Measurements from ENCODE around the gene CCDC102A. TPM values are rescaled to one million over a fixed set of nuclear protein-coding genes. Genes with fewer than 3 reads are reported as not detected.
A peak's percentile ranks its signal among the peaks of the same experiment; 100 is the strongest.

CCDC102A gene
- total and polyA plus RNA-seq, 9 of the 15 experiments (the other 6 are each of a cell fraction or from before 2014, with no cell fraction given) = 0.03 to 4.9 (median 1.4) TPM

DNA sequence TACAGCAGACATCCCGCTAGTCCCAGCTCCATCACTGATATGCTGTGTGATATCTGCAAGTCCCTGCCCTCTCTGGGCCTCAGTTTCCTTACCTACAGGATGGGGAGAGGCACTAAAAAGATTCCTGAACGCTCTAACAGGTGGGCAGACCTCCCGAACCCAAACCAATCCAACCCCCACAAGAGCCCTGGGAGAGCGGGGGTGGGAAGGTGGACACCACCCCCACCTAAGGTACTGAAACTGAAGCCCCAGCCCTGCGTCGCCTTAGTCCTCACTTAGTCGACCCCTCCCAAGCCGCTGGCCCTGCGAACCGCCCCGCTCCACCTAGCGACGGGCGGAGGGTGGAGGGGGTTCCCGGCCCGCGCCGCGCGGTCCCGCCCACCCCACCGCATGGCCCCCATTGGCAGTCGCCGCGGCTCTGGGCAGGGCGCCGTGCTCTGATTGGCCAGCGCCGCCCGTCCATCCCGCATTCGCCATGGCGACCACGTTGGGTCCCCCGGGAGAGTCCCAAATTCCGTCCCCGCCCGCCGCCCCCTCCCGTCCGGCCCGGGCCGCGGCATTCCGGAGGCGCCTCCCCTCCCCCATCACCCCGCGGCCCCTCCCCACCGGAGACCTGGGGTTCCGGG, 578 bp downstream of the CCDC102A start (continued):
- no peak for TF ChIP-seq ZNF592 (IDR thresholded peaks at IDR 0.05)
- no peak for TF ChIP-seq ZNF232 (CRISPR knock-in tag; IDR thresholded peaks at IDR 0.05)
- TF ChIP-seq ATF4 (CRISPR knock-in tag; IDR thresholded peaks at IDR 0.05) = no peak
- no peak for TF ChIP-seq STAT5A (IDR thresholded peaks at IDR 0.05; ENCODE audit: borderline replicate concordance, low read length)
- TF ChIP-seq SOX6 (IDR thresholded peaks at IDR 0.05) = no peak
- TF ChIP-seq ZNF589 (CRISPR knock-in tag; IDR thresholded peaks at IDR 0.05; ENCODE audit: low read depth) = no peak
- TF ChIP-seq PHF21A (IDR thresholded peaks at IDR 0.05; ENCODE audit: borderline replicate concordance, low read depth) = no peak
- TF ChIP-seq, protein P1, sequence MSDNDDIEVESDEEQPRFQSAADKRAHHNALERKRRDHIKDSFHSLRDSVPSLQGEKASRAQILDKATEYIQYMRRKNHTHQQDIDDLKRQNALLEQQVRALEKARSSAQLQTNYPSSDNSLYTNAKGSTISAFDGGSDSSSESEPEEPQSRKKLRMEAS (CRISPR knock-in tag; IDR thresholded peaks at IDR 0.05) = peak; percentile 54
- no peak for TF ChIP-seq MBD1 (CRISPR knock-in tag; IDR thresholded peaks at IDR 0.05)
- TF ChIP-seq KAT8 (IDR thresholded peaks at IDR 0.05; ENCODE audit: low read depth) = no peak
- TF ChIP-seq, protein P2, sequence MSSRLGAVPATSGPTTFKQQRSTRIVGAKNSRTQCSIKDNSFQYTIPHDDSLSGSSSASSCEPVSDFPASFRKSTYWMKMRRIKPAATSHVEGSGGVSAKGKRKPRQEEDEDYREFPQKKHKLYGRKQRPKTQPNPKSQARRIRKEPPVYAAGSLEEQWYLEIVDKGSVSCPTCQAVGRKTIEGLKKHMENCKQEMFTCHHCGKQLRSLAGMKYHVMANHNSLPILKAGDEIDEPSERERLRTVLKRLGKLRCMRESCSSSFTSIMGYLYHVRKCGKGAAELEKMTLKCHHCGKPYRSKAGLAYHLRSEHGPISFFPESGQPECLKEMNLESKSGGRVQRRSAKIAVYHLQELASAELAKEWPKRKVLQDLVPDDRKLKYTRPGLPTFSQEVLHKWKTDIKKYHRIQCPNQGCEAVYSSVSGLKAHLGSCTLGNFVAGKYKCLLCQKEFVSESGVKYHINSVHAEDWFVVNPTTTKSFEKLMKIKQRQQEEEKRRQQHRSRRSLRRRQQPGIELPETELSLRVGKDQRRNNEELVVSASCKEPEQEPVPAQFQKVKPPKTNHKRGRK (tag; IDR thresholded peaks at IDR 0.05) = no peak
- no peak for TF ChIP-seq ZNF140 (CRISPR knock-in tag; IDR thresholded peaks at IDR 0.05)
- TF ChIP-seq RB1 (IDR thresholded peaks at IDR 0.05; ENCODE audit: low read depth) = peak; percentile 37; the same call in 1 of the 2 replicates
- peak in 1 of 2 experiments; percentile 64; a peak in 2 of 4 replicates for TF ChIP-seq KDM1A (IDR thresholded peaks at IDR 0.05)
- no peak for TF ChIP-seq CREB1 (IDR thresholded peaks at IDR 0.05)
- TF ChIP-seq CREB1 (CRISPR knock-in tag; IDR thresholded peaks at IDR 0.05) = no peak
- TF ChIP-seq RFX1 (IDR thresholded peaks at IDR 0.05) = peak; percentile 85
- TF ChIP-seq, protein P3, sequence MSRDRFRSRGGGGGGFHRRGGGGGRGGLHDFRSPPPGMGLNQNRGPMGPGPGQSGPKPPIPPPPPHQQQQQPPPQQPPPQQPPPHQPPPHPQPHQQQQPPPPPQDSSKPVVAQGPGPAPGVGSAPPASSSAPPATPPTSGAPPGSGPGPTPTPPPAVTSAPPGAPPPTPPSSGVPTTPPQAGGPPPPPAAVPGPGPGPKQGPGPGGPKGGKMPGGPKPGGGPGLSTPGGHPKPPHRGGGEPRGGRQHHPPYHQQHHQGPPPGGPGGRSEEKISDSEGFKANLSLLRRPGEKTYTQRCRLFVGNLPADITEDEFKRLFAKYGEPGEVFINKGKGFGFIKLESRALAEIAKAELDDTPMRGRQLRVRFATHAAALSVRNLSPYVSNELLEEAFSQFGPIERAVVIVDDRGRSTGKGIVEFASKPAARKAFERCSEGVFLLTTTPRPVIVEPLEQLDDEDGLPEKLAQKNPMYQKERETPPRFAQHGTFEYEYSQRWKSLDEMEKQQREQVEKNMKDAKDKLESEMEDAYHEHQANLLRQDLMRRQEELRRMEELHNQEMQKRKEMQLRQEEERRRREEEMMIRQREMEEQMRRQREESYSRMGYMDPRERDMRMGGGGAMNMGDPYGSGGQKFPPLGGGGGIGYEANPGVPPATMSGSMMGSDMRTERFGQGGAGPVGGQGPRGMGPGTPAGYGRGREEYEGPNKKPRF (IDR thresholded peaks at IDR 0.05; ENCODE audit: low read depth, low read length) = no peak

Data from K562 (cell line).